Right lobe of liver (tissue), 6 donors: ENCODE results near the gene GPR160. TPM values are rescaled to one million over a fixed set of nuclear protein-coding genes. Genes with fewer than 3 reads are reported as not detected.

Source experiments
- ATAC-seq, 4 donors: fragments of 200-7000 bp; cut with Tn5 transposase; one replicate each; pipeline ENCODE4 v1.9.1; 2020; ENCODE audit warnings: mild to moderate bottlenecking in 4 of 4, moderate library complexity in 4 of 4
- DNase-seq, 3 donors: peaks; one replicate each; pipeline ENCODE4 v3.0.0-alpha.2; 2020
- H3K27ac ChIP-seq, 3 donors: fragments of 200-600 bp; one replicate each; pipeline ENCODE4 v1.8.0; 2022
- H3K27me3 ChIP-seq, 2 donors: fragments of 200-600 bp; one replicate each; pipeline ENCODE4 v1.8.0; 2022
- H3K36me3 ChIP-seq, 4 donors: fragments of 200-600 bp; sonication (generic) in 1 of 4; one replicate each; pipeline versions ENCODE4 v1.5.1 to v1.8.0; 2017 to 2022; ENCODE audit warnings: control low read depth in 1 of 4
- H3K4me1 ChIP-seq, 4 donors: fragments of 200-600 bp; sonication (generic) in 1 of 4; one replicate each; pipeline versions ENCODE4 v1.5.1 to v1.8.0; 2017 to 2022; ENCODE audit warnings: control low read depth in 1 of 4
- H3K4me3 ChIP-seq, 3 donors: fragments of 200-600 bp; one replicate each; pipeline ENCODE4 v1.8.0; 2022
- H3K9me3 ChIP-seq, 4 donors: fragments of 200-600 bp; sonication (generic) in 1 of 4; one replicate each; pipeline versions ENCODE4 v1.5.1 to v1.8.0; 2017 to 2022; ENCODE audit warnings: control low read depth in 1 of 4
- CTCF ChIP-seq, 4 donors: fragments of 200-600 bp in 3 of 4; fragments of 450-650 bp in 1 of 4; IDR thresholded peaks; one replicate each; pipeline versions ENCODE4 v1.5.1 to v1.8.0; 2016 to 2022; ENCODE audit warnings: antibody characterized with exemption in 4 of 4, mild to moderate bottlenecking in 2 of 4
- POLR2A ChIP-seq: fragments of 450-650 bp; IDR thresholded peaks from one replicate; pipeline ENCODE4 v1.6.1; 2017; ENCODE audit warnings: antibody characterized with exemption, mild to moderate bottlenecking
- WGBS: methylation state at CpG from one replicate; pipeline ENCODE4 v1.1.6; 2018; ENCODE audit warnings: low coverage, low lambda C conversion rate; ENCODE audit not compliant: insufficient coverage; ENCODE audit errors: missing lambda C conversion rate; 5-methylcytosine and 5-hydroxymethylcytosine counted together
- intact Hi-C, 2 donors: fragments of 100-400 bp; cut with DNase I; formaldehyde crosslinking; loops; one replicate each; pipeline versions ENCODE4 v1.11.2 to v1.14.1; 2022
- total RNA-seq, 6 experiments: library from RNA; depleted of rRNA in 2 of 6; stranded (reverse); fragments of >200 nt in 2 of 6; fragmentation: NEBNext Ultra II Directional in 3 of 6; extraction: Animal tissue kit (Norgen Biotek cat#: 25700) in 3 of 6; gene quantifications; one replicate each; pipeline versions ENCODE4 v1.1.0 to v1.2.4, GENCODE V29; 2016 to 2023
- donor health status: DM: no; HTN: yes; CAD: no.
- donor health status: DM: no; HTN: no; CAD: no.
- donor health status: DM: no; HTN: no; CAD: no.
- donor health status: DM: no; HTN: yes; CAD: no.
- donor health status: DM: no; HTN: yes; CAD: no.

GPR160 gene
- total RNA-seq, 6 experiments from 2014 or later: 1.0 to 4.2 (median 1.6) TPM

GRCh38 chr3:169993761-169994160 lies 44.0 kb upstream of the GPR160 start:
- H3K27ac ChIP-seq: no peak overlapping the region
- ATAC-seq (no peak), DNase-seq (no peak)
- H3K4me3 ChIP-seq: no peak overlapping the region
- no peaks in the 10 kb centered on the region for H3K4me1 ChIP-seq
- no peaks in the 10 kb centered on the region for H3K9me3 ChIP-seq
- intact Hi-C loops: no loop called here
- no peaks in the 10 kb centered on the region for H3K27me3 ChIP-seq
- TF ChIP-seq CTCF (IDR thresholded peaks at IDR 0.05) (no peak), POLR2A (no peak)
- WGBS: 95% methylated on average over 3 of the region's 3 CpGs
- peaks cover 0 to 44% (median 9%) of the 10 kb centered on the region in 4 donors for H3K36me3 ChIP-seq

- Histone ChIP-seq H3K27me3 (no peaks in the 10 kb centered on the region), H3K4me1 (no peaks in the 10 kb centered on the region), H3K27ac (no peak overlapping the region), H3K36me3 (peaks cover 0 to 34% (median 6%) of the 10 kb centered on the region in 4 donors), H3K4me3 (no peak overlapping the region), H3K9me3 (no peaks in the 10 kb centered on the region)
- intact Hi-C loops: no loop called here
- TF ChIP-seq POLR2A (no peak), CTCF (IDR thresholded peaks at IDR 0.05) (no peak)
- 100% methylated on average over 2 of the region's 2 CpGs for WGBS
- ATAC-seq: no peak
- no peak for DNase-seq
Observed at GRCh38 chr3:169996063-169996462, 41.7 kb upstream of the GPR160 start.

- intact Hi-C loops: no loop called here
- ATAC-seq: peak in 2 of 4 donors; percentile 57 to 64
- H3K27ac ChIP-seq: no peak overlapping the region
Observed at GRCh38 chr3:169998668-169999131, 39.1 kb upstream of the GPR160 start.

GRCh38 chr3:169999433-169999832 lies 38.4 kb upstream of the GPR160 start:
- intact Hi-C loops: no loop called here
- WGBS: 100% methylated on average over 1 of the region's 1 CpG
- H3K27ac ChIP-seq: no peak overlapping the region

More at GRCh38 chr3:169998668-169999131, 39.1 kb upstream of the GPR160 start:
- Histone ChIP-seq H3K4me3 (no peak overlapping the region), H3K36me3 (peaks cover 0 to 17% (median 0%) of the 10 kb centered on the region in 4 donors), H3K4me1 (no peaks in the 10 kb centered on the region), H3K27me3 (no peaks in the 10 kb centered on the region), H3K9me3 (no peaks in the 10 kb centered on the region)
- WGBS: 11% methylated on average over 2 of the region's 2 CpGs
- TF ChIP-seq POLR2A (no peak), CTCF (IDR thresholded peaks at IDR 0.05) (no peak)
- no peak for DNase-seq

More at GRCh38 chr3:169999433-169999832, 38.4 kb upstream of the GPR160 start:
- DNase-seq (no peak), ATAC-seq (no peak)
- Histone ChIP-seq H3K4me1 (no peaks in the 10 kb centered on the region), H3K9me3 (no peaks in the 10 kb centered on the region), H3K36me3 (peaks cover 0 to 10% (median 0%) of the 10 kb centered on the region in 4 donors), H3K4me3 (no peak overlapping the region), H3K27me3 (no peaks in the 10 kb centered on the region)
- TF ChIP-seq CTCF (IDR thresholded peaks at IDR 0.05) (no peak), POLR2A (no peak)
